Activated effector memory CD4-positive, alpha-beta T cell treated with anti-CD3 and anti-CD28 coated beads, Interleukin-2, amount 50 U/mL, for 16 hours (primary cell): ENCODE measurements around the gene FBRS.
"Not testable (repeated sequence)": the region's sequence is repeated elsewhere in the genome, so short reads cannot be mapped to it uniquely, and the experiment has no call there.

Experiments used
- DNase-seq: peaks from one replicate; pipeline ENCODE4 v3.0.0-alpha.2; 2020

FBRS gene

GRCh38 chr16:30657866-30658730 lies at the start of gene FBRS:
FBRS (plus strand) TSS chr16:30658431; CDS start chr16:30659519, 1,088 bp downstream.
- DNase-seq, result peak; percentile 100

- peak; percentile 81 for DNase-seq
These were observed 49.0 kb upstream of the FBRS start for GRCh38 chr16:30609002-30609925.

GRCh38 chr16:30609926-30610839 lies 48.0 kb upstream of the FBRS start, which contains the start of gene ZNF689:
ZNF689 (minus strand) TSS chr16:30610389; CDS start chr16:30610041, 348 bp downstream.
- peak; percentile 98 for DNase-seq

GRCh38 chr16:30615358-30616091 lies 42.7 kb upstream of the FBRS start:
- peak; percentile 89 for DNase-seq

GRCh38 chr16:30619202-30619601 lies 39.0 kb upstream of the FBRS start:
- no peak for DNase-seq

GRCh38 chr16:30619638-30620037 lies 38.6 kb upstream of the FBRS start:
- DNase-seq, result no peak

- no peak for DNase-seq
These were observed 38.1 kb upstream of the FBRS start for GRCh38 chr16:30620169-30620568.

- no peak for DNase-seq
These were observed 36.5 kb upstream of the FBRS start for GRCh38 chr16:30621765-30622164.

- DNase-seq, result no peak
These were observed 35.7 kb upstream of the FBRS start for GRCh38 chr16:30622455-30623032.

- DNase-seq, result no peak
These were observed 34.5 kb upstream of the FBRS start for GRCh38 chr16:30623536-30624283.

GRCh38 chr16:30626236-30626635 lies 32.0 kb upstream of the FBRS start:
- DNase-seq, result no peak

- peak; percentile 96 for DNase-seq
These were observed 29.3 kb upstream of the FBRS start for GRCh38 chr16:30628628-30629540.

- DNase-seq, result not testable (repeated sequence)
These were observed 25.8 kb upstream of the FBRS start for GRCh38 chr16:30632454-30632853.

GRCh38 chr16:30633526-30633925 lies 24.7 kb upstream of the FBRS start:
- DNase-seq, result no peak

GRCh38 chr16:30636599-30636998 lies 21.6 kb upstream of the FBRS start:
- no peak for DNase-seq

- DNase-seq, result not testable (repeated sequence)
These were observed 21.1 kb upstream of the FBRS start for GRCh38 chr16:30637139-30637538.

- no peak for DNase-seq
These were observed 20.3 kb upstream of the FBRS start for GRCh38 chr16:30637944-30638343.

GRCh38 chr16:30641378-30641982 lies 16.8 kb upstream of the FBRS start:
- no peak for DNase-seq

- no peak for DNase-seq
These were observed 13.8 kb upstream of the FBRS start for GRCh38 chr16:30644334-30644830.
